HuH-7 (cell line): ENCODE results near the gene NDUFV2.
"Not testable (repeated sequence)": the region's sequence is repeated elsewhere in the genome, so short reads cannot be mapped to it uniquely, and the experiment has no call there.

Experiments used
- DNase-seq: peaks from one replicate; pipeline ENCODE4 v3.0.0; 2011; ENCODE audit warnings: low spot score

The NDUFV2 gene

GRCh38 chr18:9153256-9153655 lies 50.8 kb downstream of the NDUFV2 start:
- DNase-seq: no peak

- no peak for DNase-seq
These were observed 54.2 kb downstream of the NDUFV2 start for GRCh38 chr18:9156604-9157249.

GRCh38 chr18:9157806-9158205 lies 55.3 kb downstream of the NDUFV2 start:
- DNase-seq: no peak

- no peak for DNase-seq
These were observed 57.5 kb downstream of the NDUFV2 start for GRCh38 chr18:9160014-9160413.

- not testable (repeated sequence) for DNase-seq
These were observed 60.2 kb downstream of the NDUFV2 start for GRCh38 chr18:9162663-9163062.

- not testable (repeated sequence) for DNase-seq
These were observed 61.6 kb downstream of the NDUFV2 start for GRCh38 chr18:9164149-9164548.

GRCh38 chr18:9165883-9166282 lies 63.4 kb downstream of the NDUFV2 start:
- not testable (repeated sequence) for DNase-seq

GRCh38 chr18:9169515-9169914 lies 67.0 kb downstream of the NDUFV2 start:
- DNase-seq: not testable (repeated sequence)

GRCh38 chr18:9171919-9172318 lies 69.4 kb downstream of the NDUFV2 start:
- not testable (repeated sequence) for DNase-seq

GRCh38 chr18:9172506-9173127 lies 70.1 kb downstream of the NDUFV2 start:
- no peak for DNase-seq

GRCh38 chr18:9173770-9174233 lies 71.3 kb downstream of the NDUFV2 start:
- DNase-seq: no peak

- DNase-seq: no peak
These were observed 71.8 kb downstream of the NDUFV2 start for GRCh38 chr18:9174302-9174701.

GRCh38 chr18:9175115-9175514 lies 72.6 kb downstream of the NDUFV2 start:
- no peak for DNase-seq

GRCh38 chr18:9177031-9177430 lies 74.5 kb downstream of the NDUFV2 start:
- no peak for DNase-seq

- no peak for DNase-seq
These were observed 75.0 kb downstream of the NDUFV2 start for GRCh38 chr18:9177466-9177865.

GRCh38 chr18:9178557-9178956 lies 76.1 kb downstream of the NDUFV2 start:
- DNase-seq: no peak

- no peak for DNase-seq
These were observed 78.8 kb downstream of the NDUFV2 start for GRCh38 chr18:9181275-9181674.

- DNase-seq: no peak
These were observed 80.4 kb downstream of the NDUFV2 start for GRCh38 chr18:9182852-9183399.
